HCT116 (cell line): ENCODE data around the gene KCNC1. TPM values are rescaled to one million over a fixed set of nuclear protein-coding genes. Genes with fewer than 3 reads are reported as not detected.

Experiments used
- ATAC-seq: fragments of 200-7000 bp; cut with Tn5 transposase; 2 replicates; pipeline ENCODE4 v1.9.1; 2020; ENCODE audit warnings: mild to moderate bottlenecking, moderate library complexity
- BruUV-seq: library from RNA; stranded (reverse); fragments of 400-500 nt; replicated peaks from 2 replicates; lab custom pipeline; 2021; lab: Mats Ljungman, UMichigan
- CTCF ChIA-PET: fragments of 300-600 bp; sonication (Branson Sonifier 250); formaldehyde crosslinking; loops from one replicate; lab custom pipeline; 2021; ENCODE audit warnings: antibody characterized with exemption; lab: Charles Lee
- POLR2A ChIA-PET: fragments of 300-600, 350-600 bp; sonication (Branson Sonifier 250); formaldehyde crosslinking; loops from one replicate; lab custom pipeline; 2021; ENCODE audit warnings: antibody characterized with exemption; lab: Charles Lee
- RAD21 ChIA-PET, 2 experiments: fragments of 300-600 bp; sonication (Branson Sonifier 250); formaldehyde crosslinking; loops; one replicate each; lab custom pipeline; 2023; ENCODE audit warnings: low total read pairs in 2 of 2; ENCODE audit not compliant: uncharacterized antibody in 2 of 2, unreplicated experiment in 2 of 2, low non-redundant PET in 1 of 2; lab: Charles Lee
- DNase-seq: peaks from one replicate; pipeline ENCODE4 v3.0.0-alpha.2; 2010; ENCODE audit warnings: low read depth, low spot score
- H2AFZ ChIP-seq: fragments of 200-600 bp; shearing (Covaris generic), sonication (generic); 2 replicates; pipeline ENCODE4 v1.6.1; 2017; ENCODE audit warnings: low read depth, mixed run types, mixed read lengths, antibody characterized with exemption, low read length; ENCODE audit not compliant: poor library complexity, severe bottlenecking
- H3K27ac ChIP-seq: 2 replicates; pipeline ENCODE4 v1.5.1; 2012; ENCODE audit warnings: low read depth, low read length
- H3K27me3 ChIP-seq: fragments of 200-600 bp; sonication (generic); 2 replicates; pipeline ENCODE4 v1.6.1; 2016; ENCODE audit warnings: mixed run types, low read length, mixed read lengths; ENCODE audit not compliant: insufficient read depth
- H3K36me3 ChIP-seq, 2 experiments: fragments of 200-500 bp in 1 of 2; fragments of 200-600 bp in 1 of 2; sonication (Bioruptor generic) in 1 of 2; sonication (generic) in 1 of 2; 2 replicates each; pipeline versions ENCODE4 v1.5.1 to v1.6.1; 2014 to 2016; ENCODE audit warnings: low read length in 2 of 2, inconsistent platforms in 1 of 2, mixed read lengths in 1 of 2, mixed run types in 1 of 2; ENCODE audit not compliant: insufficient read depth in 2 of 2, control insufficient read depth in 1 of 2
- H3K4me1 ChIP-seq, 2 experiments: fragments of 200-600 bp in 1 of 2; sonication (generic) in 1 of 2; 2 replicates each; pipeline versions ENCODE4 v1.5.1 to v1.6.1; 2012 to 2017; ENCODE audit warnings: low read length in 2 of 2, inconsistent platforms in 1 of 2, mild to moderate bottlenecking in 1 of 2, mixed read lengths in 1 of 2, mixed run types in 1 of 2, moderate library complexity in 1 of 2; ENCODE audit not compliant: insufficient read depth in 2 of 2, control insufficient read depth in 1 of 2
- H3K4me2 ChIP-seq: fragments of 200-600 bp; sonication (generic); 2 replicates; pipeline ENCODE4 v1.6.1; 2017; ENCODE audit warnings: mixed run types, low read length, mixed read lengths
- H3K4me3 ChIP-seq, 2 experiments: fragments of 200-600 bp in 1 of 2; sonication (generic) in 1 of 2; replicated peaks in 1 of 2; 2 replicates each; pipeline ENCODE4 v1.5.1; 2011 to 2016; ENCODE audit warnings: low read length in 2 of 2, control low read depth in 1 of 2, low read depth in 1 of 2, mild to moderate bottlenecking in 1 of 2, mixed read lengths in 1 of 2, mixed run types in 1 of 2
- H3K79me2 ChIP-seq: fragments of 200-600 bp; sonication (generic); 2 replicates; pipeline ENCODE4 v1.6.1; 2017; ENCODE audit warnings: mild to moderate bottlenecking, mixed run types, low read length, moderate library complexity, mixed read lengths; ENCODE audit not compliant: insufficient read depth
- H3K9ac ChIP-seq: fragments of 200-600 bp; sonication (generic); 2 replicates; pipeline ENCODE4 v1.6.1; 2016; ENCODE audit warnings: low read length, mixed read lengths
- H3K9me2 ChIP-seq: fragments of 200-600 bp; sonication (generic), shearing (Covaris generic); 2 replicates; pipeline ENCODE4 v1.6.1; 2017; ENCODE audit warnings: mixed run types, mild to moderate bottlenecking, moderate library complexity; ENCODE audit not compliant: insufficient read depth
- H3K9me3 ChIP-seq, 2 experiments: fragments of 200-500 bp in 1 of 2; fragments of 200-600 bp in 1 of 2; sonication (Bioruptor generic) in 1 of 2; sonication (generic) in 1 of 2; 2 replicates each; pipeline ENCODE4 v1.6.1; 2014 to 2017; ENCODE audit warnings: low read length in 2 of 2, mixed read lengths in 2 of 2, inconsistent platforms in 1 of 2, low read depth in 1 of 2, mild to moderate bottlenecking in 1 of 2, mixed run types in 1 of 2, moderate library complexity in 1 of 2; ENCODE audit not compliant: control insufficient read depth in 1 of 2, insufficient read depth in 1 of 2
- H4K20me1 ChIP-seq: fragments of 200-600 bp; sonication (generic), shearing (Covaris generic); 2 replicates; pipeline ENCODE4 v1.6.1; 2017; ENCODE audit warnings: mixed run types, mild to moderate bottlenecking, moderate library complexity; ENCODE audit not compliant: insufficient read depth
- ATF3 ChIP-seq: IDR thresholded peaks from 2 replicates; pipeline ENCODE4 v1.6.1; 2012
- FOSL1 ChIP-seq: IDR thresholded peaks from 2 replicates; pipeline ENCODE4 v1.6.1; 2012; ENCODE audit warnings: low read depth
- JUND ChIP-seq: IDR thresholded peaks from 2 replicates; pipeline ENCODE4 v1.6.1; 2012
- POLR2AphosphoS5 ChIP-seq: IDR thresholded peaks from 2 replicates; pipeline ENCODE4 v1.6.1; 2011; ENCODE audit warnings: mild to moderate bottlenecking, low read depth, low read length, moderate library complexity
- REST ChIP-seq: IDR thresholded peaks from 2 replicates; pipeline ENCODE4 v1.6.1; 2012; ENCODE audit warnings: low read depth
- TCF7L2 ChIP-seq: IDR thresholded peaks from 2 replicates; pipeline ENCODE4 v1.7.0; 2011; ENCODE audit warnings: borderline replicate concordance, inconsistent platforms; ENCODE audit not compliant: insufficient read depth, insufficient read length; ENCODE audit errors: extremely low read depth
- ZFX ChIP-seq: fragments of 450-650 bp; IDR thresholded peaks from 2 replicates; pipeline ENCODE4 v1.6.1; 2017
- intact Hi-C: fragments of 100-400 bp; cut with micrococcal nuclease; formaldehyde crosslinking; loops from 2 replicates; pipeline ENCODE4 v1.10.0; 2022
- total RNA-seq: library from RNA; stranded (reverse); gene quantifications from one replicate; pipeline ENCODE4 v1.2.1, GENCODE V29; 2021; ENCODE audit not compliant: unreplicated experiment
- TF ChIP-seq, protein P1 (sequence below): IDR thresholded peaks from 2 replicates; pipeline ENCODE4 v1.6.1; 2011; ENCODE audit warnings: mild to moderate bottlenecking, low read length, moderate library complexity; ENCODE audit not compliant: insufficient replicate concordance; ENCODE audit errors: extremely low read depth
- TF ChIP-seq, protein P2 (sequence below): IDR thresholded peaks from 2 replicates; pipeline ENCODE4 v1.6.1; 2012

The KCNC1 gene
- total RNA-seq, 1 experiment from 2014 or later = 0.12 TPM

GRCh38 chr11:17691976-17692375 is 42.6 kb upstream of the KCNC1 start:
- no peak overlapping the region for H3K4me3 ChIP-seq
- no peaks in the 10 kb centered on the region for H3K36me3 ChIP-seq
- intact Hi-C loops = no loop called here
- RAD21 ChIA-PET = no interaction called here
- no peak for ATAC-seq
- no peak overlapping the region for H2AFZ ChIP-seq
- POLR2A ChIA-PET = no interaction called here
- DNase-seq = no peak
- H3K27me3 ChIP-seq = no peaks in the 10 kb centered on the region
- no peaks in the 10 kb centered on the region for H3K9me2 ChIP-seq
- no peak overlapping the region for H3K9ac ChIP-seq
- H3K4me2 ChIP-seq = no peak overlapping the region
- H3K4me1 ChIP-seq = no peaks in the 10 kb centered on the region
- TF ChIP-seq TCF7L2 (no peak), ATF3 (no peak), JUND (no peak), POLR2AphosphoS5 (no peak), REST (no peak), FOSL1 (no peak), ZFX (no peak)
- TF ChIP-seq, protein P1, sequence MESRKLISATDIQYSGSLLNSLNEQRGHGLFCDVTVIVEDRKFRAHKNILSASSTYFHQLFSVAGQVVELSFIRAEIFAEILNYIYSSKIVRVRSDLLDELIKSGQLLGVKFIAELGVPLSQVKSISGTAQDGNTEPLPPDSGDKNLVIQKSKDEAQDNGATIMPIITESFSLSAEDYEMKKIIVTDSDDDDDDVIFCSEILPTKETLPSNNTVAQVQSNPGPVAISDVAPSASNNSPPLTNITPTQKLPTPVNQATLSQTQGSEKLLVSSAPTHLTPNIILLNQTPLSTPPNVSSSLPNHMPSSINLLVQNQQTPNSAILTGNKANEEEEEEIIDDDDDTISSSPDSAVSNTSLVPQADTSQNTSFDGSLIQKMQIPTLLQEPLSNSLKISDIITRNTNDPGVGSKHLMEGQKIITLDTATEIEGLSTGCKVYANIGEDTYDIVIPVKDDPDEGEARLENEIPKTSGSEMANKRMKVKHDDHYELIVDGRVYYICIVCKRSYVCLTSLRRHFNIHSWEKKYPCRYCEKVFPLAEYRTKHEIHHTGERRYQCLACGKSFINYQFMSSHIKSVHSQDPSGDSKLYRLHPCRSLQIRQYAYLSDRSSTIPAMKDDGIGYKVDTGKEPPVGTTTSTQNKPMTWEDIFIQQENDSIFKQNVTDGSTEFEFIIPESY = no peak
- TF ChIP-seq, protein P2, sequence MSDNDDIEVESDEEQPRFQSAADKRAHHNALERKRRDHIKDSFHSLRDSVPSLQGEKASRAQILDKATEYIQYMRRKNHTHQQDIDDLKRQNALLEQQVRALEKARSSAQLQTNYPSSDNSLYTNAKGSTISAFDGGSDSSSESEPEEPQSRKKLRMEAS = no peak
- CTCF ChIA-PET = no interaction called here
- no TSS peak for BruUV-seq
- no peaks in the 10 kb centered on the region for H3K79me2 ChIP-seq
- no peaks in the 10 kb centered on the region for H4K20me1 ChIP-seq
- no peaks in the 10 kb centered on the region for H3K9me3 ChIP-seq
- no peak overlapping the region for H3K27ac ChIP-seq
